Upper lobe of left lung (tissue), 6 donors: ENCODE measurements around the gene TGM2. TPM values are rescaled to one million over a fixed set of nuclear protein-coding genes. Genes with fewer than 3 reads are reported as not detected.

ENCODE experiments used
- ATAC-seq, 2 donors: fragments of 200-7000 bp; cut with Tn5 transposase; one replicate each; pipeline ENCODE4 v1.9.1; 2022; ENCODE audit warnings: mild to moderate bottlenecking in 2 of 2, moderate library complexity in 2 of 2; ENCODE audit not compliant: low FRiP score in 2 of 2
- DNase-seq, 2 donors: peaks; one replicate each; pipeline ENCODE4 v3.0.0-alpha.2; 2019 to 2020
- H3K27ac ChIP-seq, 4 donors: fragments of 200-600 bp; sonication (generic); one replicate each; pipeline ENCODE4 v1.5.1; 2016 to 2019
- H3K27me3 ChIP-seq, 4 donors: fragments of 200-600 bp; sonication (generic); one replicate each; pipeline ENCODE4 v1.5.1; 2017 to 2019
- H3K36me3 ChIP-seq, 4 donors: fragments of 200-600 bp; sonication (generic); one replicate each; pipeline ENCODE4 v1.5.1; 2016 to 2019
- H3K4me1 ChIP-seq, 4 donors: fragments of 200-600 bp; sonication (generic); one replicate each; pipeline ENCODE4 v1.5.1; 2018 to 2019
- H3K4me3 ChIP-seq, 4 donors: fragments of 200-600 bp; sonication (generic); one replicate each; pipeline ENCODE4 v1.5.1; 2017 to 2019; ENCODE audit warnings: mild to moderate bottlenecking in 2 of 4, moderate library complexity in 1 of 4
- H3K9me3 ChIP-seq, 4 donors: fragments of 200-600 bp; sonication (generic); one replicate each; pipeline ENCODE4 v1.5.1; 2018 to 2019
- EP300 ChIP-seq, 4 donors: sonication (generic); formaldehyde crosslinking; IDR thresholded peaks; one replicate each; pipeline ENCODE4 v1.5.1; 2017; ENCODE audit warnings: antibody characterized with exemption in 4 of 4, control low read depth in 2 of 4
- POLR2A ChIP-seq, 4 donors: fragments of 450-650 bp; IDR thresholded peaks; one replicate each; pipeline ENCODE4 v1.5.1; 2016 to 2017; ENCODE audit warnings: antibody characterized with exemption in 4 of 4, mild to moderate bottlenecking in 2 of 4
- POLR2AphosphoS5 ChIP-seq, 2 donors: sonication (generic); formaldehyde crosslinking; IDR thresholded peaks; one replicate each; pipeline ENCODE4 v1.5.1; 2017; ENCODE audit warnings: antibody characterized with exemption in 2 of 2
- WGBS, 2 donors: methylation state at CpG; one replicate each; pipeline ENCODE4 v1.1.5; 2017 to 2018; 5-methylcytosine and 5-hydroxymethylcytosine counted together
- total RNA-seq, 6 donors: library from RNA; depleted of rRNA in 4 of 6; stranded (reverse); fragments of >200 nt in 4 of 6; gene quantifications; one replicate each; pipeline versions ENCODE4 v1.1.0 to v1.2.1, GENCODE V29; 2016 to 2021
- TF ChIP-seq, protein P1 (sequence below), 6 experiments: fragments of 450-650 bp in 4 of 6; fragments of 200-600 bp in 2 of 6; sonication (generic) in 2 of 6; IDR thresholded peaks; one replicate each; pipeline ENCODE4 v1.5.1; 2016 to 2019; ENCODE audit warnings: antibody characterized with exemption in 6 of 6
- donor health status: DM: no; HTN: no; CAD: no; lungs with moderate emphysema.
- donor health status: DM: no; HTN: yes; CAD: no; lungs with severe emphysema.

TGM2 gene
- total RNA-seq, 6 donors from 2014 or later: 98.7 to 469 (median 290) TPM

DNA sequence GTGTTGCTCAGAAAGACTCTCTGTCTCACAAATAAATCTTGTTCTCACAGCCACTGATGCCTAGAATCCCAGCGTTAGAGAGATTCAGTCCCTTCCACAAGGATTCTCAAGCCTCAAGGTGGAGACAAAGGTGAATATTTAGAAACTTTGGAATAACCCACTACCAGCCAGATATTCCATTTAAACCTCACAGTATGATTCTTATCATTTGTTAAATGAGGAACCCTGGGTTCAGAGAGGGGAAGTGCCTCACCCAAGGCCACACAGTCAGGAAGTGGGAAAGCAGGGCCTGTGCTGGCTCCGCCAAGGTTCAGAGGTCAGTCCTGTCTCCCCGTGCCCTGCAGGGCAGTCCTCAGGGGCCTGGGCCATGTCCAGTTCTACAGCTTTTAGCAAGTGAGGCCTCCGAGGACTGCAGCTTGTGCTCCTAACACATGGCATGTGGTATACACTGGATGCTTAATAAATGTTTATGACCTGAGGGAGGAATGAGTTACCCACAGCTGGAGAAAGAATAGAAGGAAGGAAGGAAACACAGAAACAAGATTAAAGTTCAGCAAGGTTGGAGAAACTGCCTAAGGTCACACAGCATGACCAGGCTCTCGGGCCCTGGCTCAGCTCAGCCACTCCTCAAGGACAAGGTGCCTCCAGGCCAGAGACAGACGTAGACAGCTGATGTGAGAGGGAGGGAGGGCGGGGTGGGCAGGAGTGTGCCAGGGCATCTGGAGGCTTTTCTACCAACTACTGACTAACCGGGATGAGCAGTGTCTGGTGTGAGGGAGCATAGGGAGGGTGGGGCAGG, 3.9 kb upstream of the TGM2 start:
- Histone ChIP-seq H3K36me3 (no peaks in the 10 kb centered on the region), H3K27me3 (no peaks in the 10 kb centered on the region), H3K4me1 (peaks cover 28 to 50% (median 46%) of the 10 kb centered on the region in 4 donors), H3K27ac (peak overlapping the region; percentile 58 to 90 (median 82)), H3K9me3 (no peaks in the 10 kb centered on the region), H3K4me3 (no peak overlapping the region)
- 51 to 53% methylated on average over 8 of the region's 8 CpGs for WGBS, 2 donors
- DNase-seq (peak in 1 of 2 donors; percentile 74), ATAC-seq (peak; percentile 31 to 38)
- TF ChIP-seq, protein P1, sequence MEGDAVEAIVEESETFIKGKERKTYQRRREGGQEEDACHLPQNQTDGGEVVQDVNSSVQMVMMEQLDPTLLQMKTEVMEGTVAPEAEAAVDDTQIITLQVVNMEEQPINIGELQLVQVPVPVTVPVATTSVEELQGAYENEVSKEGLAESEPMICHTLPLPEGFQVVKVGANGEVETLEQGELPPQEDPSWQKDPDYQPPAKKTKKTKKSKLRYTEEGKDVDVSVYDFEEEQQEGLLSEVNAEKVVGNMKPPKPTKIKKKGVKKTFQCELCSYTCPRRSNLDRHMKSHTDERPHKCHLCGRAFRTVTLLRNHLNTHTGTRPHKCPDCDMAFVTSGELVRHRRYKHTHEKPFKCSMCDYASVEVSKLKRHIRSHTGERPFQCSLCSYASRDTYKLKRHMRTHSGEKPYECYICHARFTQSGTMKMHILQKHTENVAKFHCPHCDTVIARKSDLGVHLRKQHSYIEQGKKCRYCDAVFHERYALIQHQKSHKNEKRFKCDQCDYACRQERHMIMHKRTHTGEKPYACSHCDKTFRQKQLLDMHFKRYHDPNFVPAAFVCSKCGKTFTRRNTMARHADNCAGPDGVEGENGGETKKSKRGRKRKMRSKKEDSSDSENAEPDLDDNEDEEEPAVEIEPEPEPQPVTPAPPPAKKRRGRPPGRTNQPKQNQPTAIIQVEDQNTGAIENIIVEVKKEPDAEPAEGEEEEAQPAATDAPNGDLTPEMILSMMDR (IDR thresholded peaks at IDR 0.05): no peak
- TF ChIP-seq POLR2A (IDR thresholded peaks at IDR 0.05) (no peak), POLR2AphosphoS5 (IDR thresholded peaks at IDR 0.05) (no peak), EP300 (IDR thresholded peaks at IDR 0.05) (no peak)

DNA sequence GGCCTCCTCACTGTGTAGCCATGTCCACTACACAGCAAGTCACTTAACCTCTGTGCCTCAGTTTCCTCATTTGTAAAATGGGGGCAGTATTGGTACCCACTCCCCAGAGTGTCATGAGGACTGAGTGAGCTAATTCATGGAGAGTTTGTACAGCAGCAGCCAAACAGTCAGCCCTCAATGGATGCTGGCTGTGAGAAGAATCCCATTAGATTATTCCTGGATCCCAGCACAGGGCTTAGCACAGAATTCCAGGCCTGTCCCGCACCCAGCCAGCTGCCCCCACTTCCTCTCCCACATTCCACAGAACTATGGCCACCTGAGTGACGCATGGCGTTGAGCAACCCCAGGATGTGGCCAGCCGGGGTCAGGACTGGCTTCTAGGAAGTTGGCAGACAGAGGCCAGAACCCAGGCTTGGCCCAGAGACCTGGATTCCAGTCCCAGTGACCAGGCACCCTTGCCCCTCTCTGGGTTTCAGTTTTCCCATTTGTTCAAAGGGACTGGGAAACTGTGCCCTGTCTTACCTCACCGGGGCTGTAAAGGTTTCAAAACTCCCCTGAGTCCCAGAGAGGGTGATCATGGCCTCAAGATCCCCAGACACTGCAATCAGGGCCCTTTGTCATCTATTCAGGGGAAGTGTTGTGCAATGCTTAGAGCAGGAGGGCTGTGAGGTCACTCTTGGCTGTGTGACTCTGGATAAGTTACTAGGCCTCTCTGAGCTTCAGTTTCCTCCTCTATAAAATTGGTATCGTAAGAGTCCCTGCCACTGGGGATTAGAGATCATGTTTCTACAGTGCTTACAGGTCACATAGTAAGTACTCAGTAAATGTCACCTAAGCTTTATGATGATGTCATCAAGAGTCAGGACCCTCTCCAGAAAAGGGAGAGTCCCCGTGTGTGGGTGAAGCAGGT, 3.0 kb upstream of the TGM2 start:
- DNase-seq (peak in 1 of 2 donors; percentile 88), ATAC-seq (peak; percentile 50 to 68)
- Histone ChIP-seq H3K27me3 (no peaks in the 10 kb centered on the region), H3K36me3 (no peaks in the 10 kb centered on the region), H3K4me3 (no peak overlapping the region), H3K27ac (peak overlapping the region; percentile 58 to 90 (median 82)), H3K4me1 (peaks cover 28 to 50% (median 47%) of the 10 kb centered on the region in 4 donors), H3K9me3 (no peaks in the 10 kb centered on the region)
- TF ChIP-seq, protein P1 (IDR thresholded peaks at IDR 0.05): no peak
- peak in 2 of 4 donors; percentile 46 to 58 for TF ChIP-seq EP300 (IDR thresholded peaks at IDR 0.05)
- TF ChIP-seq POLR2AphosphoS5 (IDR thresholded peaks at IDR 0.05): peak; percentile 77 to 91
- no peak for TF ChIP-seq POLR2A (IDR thresholded peaks at IDR 0.05)
- 28 to 30% methylated on average over 3 to 7 of the region's 7 CpGs for WGBS, 2 donors

DNA sequence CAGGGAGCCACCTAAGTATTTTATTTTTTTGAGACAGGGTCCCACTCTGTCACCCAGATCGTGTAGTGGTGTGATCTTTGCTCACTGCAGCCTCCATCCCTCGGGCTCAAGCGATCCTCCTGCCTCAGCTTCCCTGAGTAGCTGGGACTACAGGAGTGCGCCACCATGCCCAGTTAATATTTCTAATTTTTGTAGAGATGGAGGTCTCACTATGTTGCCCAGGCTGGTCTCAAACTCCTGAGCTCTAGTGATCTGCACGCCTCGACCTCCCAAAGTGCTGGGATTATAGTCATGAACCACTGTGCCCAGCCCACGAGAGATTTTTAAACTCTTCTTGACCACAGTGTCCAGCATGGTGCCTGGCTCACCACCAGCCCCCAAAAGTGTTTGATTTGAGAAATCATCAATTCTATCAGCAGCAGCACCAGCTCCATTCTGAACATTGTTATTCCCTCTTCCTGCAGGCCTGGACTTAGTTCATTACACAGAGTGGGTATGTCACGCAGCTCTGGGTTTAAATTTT, 2.3 kb upstream of the TGM2 start:
- ATAC-seq (no peak), DNase-seq (no peak)
- 89 to 96% methylated on average over 8 of the region's 8 CpGs for WGBS, 2 donors
- no peaks in the 10 kb centered on the region for H3K27me3 ChIP-seq
- H3K4me3 ChIP-seq: no peak overlapping the region
- TF ChIP-seq POLR2AphosphoS5 (IDR thresholded peaks at IDR 0.05) (no peak), POLR2A (IDR thresholded peaks at IDR 0.05) (no peak), EP300 (IDR thresholded peaks at IDR 0.05) (no peak)
- TF ChIP-seq, protein P1 (IDR thresholded peaks at IDR 0.05): no peak
- H3K4me1 ChIP-seq: peaks cover 28 to 50% (median 47%) of the 10 kb centered on the region in 4 donors
- H3K36me3 ChIP-seq: no peaks in the 10 kb centered on the region
- peak overlapping the region; percentile 58 to 90 (median 82) for H3K27ac ChIP-seq
- H3K9me3 ChIP-seq: no peaks in the 10 kb centered on the region

DNA sequence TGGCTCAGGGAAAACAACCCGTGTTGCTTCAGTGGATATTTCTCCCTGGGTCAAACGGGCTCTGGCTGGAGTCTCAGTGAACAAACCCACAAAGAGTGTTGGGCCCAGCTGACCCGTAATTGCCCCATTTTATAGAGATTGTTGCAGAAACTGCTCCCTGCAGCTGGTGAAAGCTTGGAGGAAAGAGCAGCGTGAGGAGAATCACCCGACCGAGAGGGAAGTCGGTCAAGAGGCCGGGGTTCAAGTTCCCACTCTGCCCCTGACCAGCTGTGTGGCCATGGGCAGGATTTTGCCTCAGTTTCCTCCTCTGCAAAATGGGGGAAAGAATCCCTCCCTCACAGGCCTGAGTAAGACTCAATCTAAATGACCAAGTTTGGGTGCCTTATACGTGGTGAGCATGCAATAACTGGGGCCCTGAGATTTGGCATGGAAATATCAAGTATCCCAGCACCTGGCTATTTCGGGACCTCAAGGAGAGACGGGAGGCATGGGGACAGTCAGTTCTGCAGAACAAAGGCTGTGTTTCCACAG, 1.7 kb upstream of the TGM2 start:
- WGBS, 2 donors: 75 to 81% methylated on average over 11 of the region's 11 CpGs

More for the DNA sequence above, 1.7 kb upstream of the TGM2 start:
- no peak for DNase-seq
- TF ChIP-seq POLR2AphosphoS5 (IDR thresholded peaks at IDR 0.05) (no peak), EP300 (IDR thresholded peaks at IDR 0.05) (no peak), POLR2A (IDR thresholded peaks at IDR 0.05) (no peak)
- TF ChIP-seq, protein P1 (IDR thresholded peaks at IDR 0.05): no peak
- H3K27me3 ChIP-seq: no peaks in the 10 kb centered on the region
- ATAC-seq: no peak
- peaks cover 28 to 53% (median 50%) of the 10 kb centered on the region in 4 donors for H3K4me1 ChIP-seq
- no peaks in the 10 kb centered on the region for H3K9me3 ChIP-seq
- H3K36me3 ChIP-seq: no peaks in the 10 kb centered on the region
- no peak overlapping the region for H3K4me3 ChIP-seq
- peak overlapping the region in 3 of 4 donors; percentile 80 to 90 (median 90) for H3K27ac ChIP-seq
